Activated CD4-positive, alpha-beta T cell treated with anti-CD3 and anti-CD28 coated beads, Interleukin-2, Interleukin-4, amounts not matched to agents 100 ng/mL and 50 ng/mL, durations not matched to agents 16 hours and 8 hours (primary cell): ENCODE measurements around the gene RNU5B-1.
"Not testable (repeated sequence)": the region's sequence is repeated elsewhere in the genome, so short reads cannot be mapped to it uniquely, and the experiment has no call there.

Source experiments
- DNase-seq: peaks from one replicate; pipeline ENCODE4 v3.0.0-alpha.2; 2020; ENCODE audit warnings: low spot score

Gene RNU5B-1

GRCh38 chr15:65344214-65344913, 39.9 kb downstream of the RNU5B-1 start:
- no peak for DNase-seq

- no peak for DNase-seq
Observed at GRCh38 chr15:65344914-65345275, 40.4 kb downstream of the RNU5B-1 start.

- no peak for DNase-seq
Observed at GRCh38 chr15:65346856-65347598, 42.5 kb downstream of the RNU5B-1 start.

- not testable (repeated sequence) for DNase-seq
Observed at GRCh38 chr15:65347756-65348155, 43.3 kb downstream of the RNU5B-1 start.

GRCh38 chr15:65349338-65349737, 44.9 kb downstream of the RNU5B-1 start:
- no peak for DNase-seq

GRCh38 chr15:65351972-65352371, 47.5 kb downstream of the RNU5B-1 start:
- DNase-seq = not testable (repeated sequence)
